Measurements from ENCODE around the gene RNPEP. TPM values are rescaled to one million over a fixed set of nuclear protein-coding genes. Genes with fewer than 3 reads are reported as not detected.

Gene RNPEP
- total and polyA plus RNA-seq, 2 of the 13 experiments (the other 11 are each of a cell fraction or from before 2014, with no cell fraction given): 20.6 to 38.4 TPM

- TF ChIP-seq NFKB2 (CRISPR knock-in tag; IDR thresholded peaks at IDR 0.05; ENCODE audit: borderline replicate concordance) (no peak), ZNF264 (CRISPR knock-in tag; IDR thresholded peaks at IDR 0.05) (no peak), NR3C1 (CRISPR knock-in tag; IDR thresholded peaks at IDR 0.05) (no peak), ZNF713 (CRISPR knock-in tag; IDR thresholded peaks at IDR 0.05) (no peak), SP5 (CRISPR knock-in tag; IDR thresholded peaks at IDR 0.05; ENCODE audit: borderline replicate concordance, low read depth) (0 out of 2 replicates have a peak, but pooled peaks have one; percentile 3), KDM1A (CRISPR knock-in tag; IDR thresholded peaks at IDR 0.05) (no peak), TEAD3 (CRISPR knock-in tag; optimal IDR thresholded peaks at IDR 0.05; ENCODE audit: borderline replicate concordance) (no peak), WIZ (CRISPR knock-in tag; IDR thresholded peaks at IDR 0.05) (no peak), ZNF615 (CRISPR knock-in tag; IDR thresholded peaks at IDR 0.05; ENCODE audit: borderline replicate concordance) (no peak), CHD4 (IDR thresholded peaks at IDR 0.05; ENCODE audit: borderline replicate concordance, low read length) (peak; percentile 78; the same call in 1 of the 2 replicates), ZNF460 (CRISPR knock-in tag; IDR thresholded peaks at IDR 0.05; ENCODE audit: borderline replicate concordance) (peak; percentile 85), IRX3 (CRISPR knock-in tag; IDR thresholded peaks at IDR 0.05; ENCODE audit: borderline replicate concordance, low read depth) (no peak), GABPB1 (CRISPR knock-in tag; IDR thresholded peaks at IDR 0.05) (no peak), SRF (IDR thresholded peaks at IDR 0.05; ENCODE audit: low read depth, low read length) (no peak), GLMP (CRISPR knock-in tag; IDR thresholded peaks at IDR 0.05; ENCODE audit: borderline replicate concordance) (no peak)
- TF ChIP-seq, protein P1, sequence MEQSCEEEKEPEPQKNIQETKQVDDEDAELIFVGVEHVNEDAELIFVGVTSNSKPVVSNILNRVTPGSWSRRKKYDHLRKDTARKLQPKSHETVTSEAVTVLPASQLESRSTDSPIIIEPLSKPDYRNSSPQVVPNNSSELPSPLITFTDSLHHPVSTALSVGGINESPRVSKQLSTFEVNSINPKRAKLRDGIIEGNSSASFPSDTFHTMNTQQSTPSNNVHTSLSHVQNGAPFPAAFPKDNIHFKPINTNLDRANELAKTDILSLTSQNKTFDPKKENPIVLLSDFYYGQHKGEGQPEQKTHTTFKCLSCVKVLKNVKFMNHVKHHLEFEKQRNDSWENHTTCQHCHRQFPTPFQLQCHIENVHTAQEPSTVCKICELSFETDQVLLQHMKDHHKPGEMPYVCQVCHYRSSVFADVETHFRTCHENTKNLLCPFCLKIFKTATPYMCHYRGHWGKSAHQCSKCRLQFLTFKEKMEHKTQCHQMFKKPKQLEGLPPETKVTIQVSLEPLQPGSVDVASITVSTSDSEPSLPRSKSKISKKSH (CRISPR knock-in tag; IDR thresholded peaks at IDR 0.05; ENCODE audit: borderline replicate concordance): no peak
- TF ChIP-seq, protein P2, sequence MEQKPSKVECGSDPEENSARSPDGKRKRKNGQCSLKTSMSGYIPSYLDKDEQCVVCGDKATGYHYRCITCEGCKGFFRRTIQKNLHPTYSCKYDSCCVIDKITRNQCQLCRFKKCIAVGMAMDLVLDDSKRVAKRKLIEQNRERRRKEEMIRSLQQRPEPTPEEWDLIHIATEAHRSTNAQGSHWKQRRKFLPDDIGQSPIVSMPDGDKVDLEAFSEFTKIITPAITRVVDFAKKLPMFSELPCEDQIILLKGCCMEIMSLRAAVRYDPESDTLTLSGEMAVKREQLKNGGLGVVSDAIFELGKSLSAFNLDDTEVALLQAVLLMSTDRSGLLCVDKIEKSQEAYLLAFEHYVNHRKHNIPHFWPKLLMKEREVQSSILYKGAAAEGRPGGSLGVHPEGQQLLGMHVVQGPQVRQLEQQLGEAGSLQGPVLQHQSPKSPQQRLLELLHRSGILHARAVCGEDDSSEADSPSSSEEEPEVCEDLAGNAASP (CRISPR knock-in tag; IDR thresholded peaks at IDR 0.05; ENCODE audit: borderline replicate concordance): no peak
- TF ChIP-seq, protein P3, sequence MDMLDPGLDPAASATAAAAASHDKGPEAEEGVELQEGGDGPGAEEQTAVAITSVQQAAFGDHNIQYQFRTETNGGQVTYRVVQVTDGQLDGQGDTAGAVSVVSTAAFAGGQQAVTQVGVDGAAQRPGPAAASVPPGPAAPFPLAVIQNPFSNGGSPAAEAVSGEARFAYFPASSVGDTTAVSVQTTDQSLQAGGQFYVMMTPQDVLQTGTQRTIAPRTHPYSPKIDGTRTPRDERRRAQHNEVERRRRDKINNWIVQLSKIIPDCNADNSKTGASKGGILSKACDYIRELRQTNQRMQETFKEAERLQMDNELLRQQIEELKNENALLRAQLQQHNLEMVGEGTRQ (IDR thresholded peaks at IDR 0.05; ENCODE audit: low read depth, low read length): no peak
- TF ChIP-seq, protein P3 (CRISPR knock-in tag; IDR thresholded peaks at IDR 0.05; ENCODE audit: borderline replicate concordance): no peak
- TF ChIP-seq, protein P4, sequence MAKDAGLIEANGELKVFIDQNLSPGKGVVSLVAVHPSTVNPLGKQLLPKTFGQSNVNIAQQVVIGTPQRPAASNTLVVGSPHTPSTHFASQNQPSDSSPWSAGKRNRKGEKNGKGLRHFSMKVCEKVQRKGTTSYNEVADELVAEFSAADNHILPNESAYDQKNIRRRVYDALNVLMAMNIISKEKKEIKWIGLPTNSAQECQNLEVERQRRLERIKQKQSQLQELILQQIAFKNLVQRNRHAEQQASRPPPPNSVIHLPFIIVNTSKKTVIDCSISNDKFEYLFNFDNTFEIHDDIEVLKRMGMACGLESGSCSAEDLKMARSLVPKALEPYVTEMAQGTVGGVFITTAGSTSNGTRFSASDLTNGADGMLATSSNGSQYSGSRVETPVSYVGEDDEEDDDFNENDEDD (CRISPR knock-in tag; IDR thresholded peaks at IDR 0.05; ENCODE audit: borderline replicate concordance): no peak
Measured at GRCh38 chr1:201954263-201955008, 28.0 kb upstream of the RNPEP start (continued).

Data from HepG2 (cell line).